Esophagus (tissue), 2 donors: ENCODE data around the gene SEMA4D. TPM values are rescaled to one million over a fixed set of nuclear protein-coding genes. Genes with fewer than 3 reads are reported as not detected.

ENCODE experiments used
- H3K27ac ChIP-seq, 2 donors: one replicate each; pipeline ENCODE4 v1.5.1; 2013; ENCODE audit warnings: low read depth in 2 of 2, mild to moderate bottlenecking in 2 of 2, inconsistent platforms in 1 of 2, low read length in 1 of 2, moderate library complexity in 1 of 2
- H3K27me3 ChIP-seq, 2 donors: one replicate each; pipeline ENCODE4 v1.6.1; 2013; ENCODE audit warnings: low read length in 2 of 2, control low read depth in 1 of 2, mild to moderate bottlenecking in 1 of 2; ENCODE audit not compliant: insufficient read depth in 2 of 2, control insufficient read depth in 1 of 2
- H3K36me3 ChIP-seq, 2 donors: one replicate each; pipeline ENCODE4 v1.6.1; 2013; ENCODE audit warnings: low read length in 1 of 2; ENCODE audit not compliant: control insufficient read depth in 2 of 2, insufficient read depth in 2 of 2
- H3K4me1 ChIP-seq, 2 donors: one replicate each; pipeline ENCODE4 v1.6.1; 2013; ENCODE audit warnings: low read length in 1 of 2; ENCODE audit not compliant: control insufficient read depth in 2 of 2, insufficient read depth in 2 of 2
- H3K4me3 ChIP-seq, 2 donors: one replicate each; pipeline ENCODE4 v1.5.1; 2013; ENCODE audit warnings: low read length in 2 of 2, mild to moderate bottlenecking in 2 of 2, low read depth in 1 of 2, moderate library complexity in 1 of 2
- H3K9me3 ChIP-seq, 2 donors: one replicate each; pipeline ENCODE4 v1.6.1; 2013; ENCODE audit warnings: mild to moderate bottlenecking in 2 of 2, low read depth in 1 of 2, low read length in 1 of 2, moderate library complexity in 1 of 2; ENCODE audit not compliant: control insufficient read depth in 2 of 2, insufficient read depth in 1 of 2
- WGBS, 2 donors: extraction: QIAGEN DNeasy Blood & Tissue Kit; methylation state at CpG; one replicate each; pipeline ENCODE4 v1.1.7; 2013; 5-methylcytosine and 5-hydroxymethylcytosine counted together
- polyA plus RNA-seq, 2 donors: library from polyadenylated mRNA; stranded (reverse); fragments of 200-250 nt; gene quantifications; one replicate each; pipeline ENCODE4 v1.2.3, GENCODE V29; 2013
- donor health status: healthy with polysubstance abuse.
- donor health status: Bipolar disorder and iron deficiency.

The SEMA4D gene
- polyA plus RNA-seq, 2 donors: 17.1 to 33.4 TPM

DNA sequence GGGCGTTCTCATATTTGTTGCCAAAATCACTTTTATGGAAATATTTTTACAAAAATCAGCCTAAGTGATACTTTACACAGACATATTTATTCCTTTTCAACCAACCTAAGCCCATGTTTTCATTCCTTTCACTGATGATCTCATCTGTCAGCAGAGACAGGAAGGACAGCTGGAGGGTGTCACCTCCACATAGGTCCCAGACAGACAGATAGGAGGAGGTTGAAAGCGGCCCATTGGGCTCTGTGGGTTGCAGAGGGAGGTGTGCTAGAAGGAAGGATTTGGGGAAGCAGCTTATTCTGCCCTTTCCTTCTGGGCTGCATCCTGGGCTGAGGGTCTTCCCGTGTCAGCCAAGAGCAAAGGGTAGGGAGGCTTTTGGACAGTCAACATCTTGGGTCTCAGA is 26.0 kb upstream of the SEMA4D start:
- WGBS, 2 donors: 68 to 69% methylated on average over 3 of the region's 3 CpGs
- Histone ChIP-seq H3K27me3 (no peaks in the 10 kb centered on the region), H3K27ac (no peak overlapping the region), H3K9me3 (no peaks in the 10 kb centered on the region), H3K36me3 (no peaks in the 10 kb centered on the region), H3K4me3 (no peak overlapping the region), H3K4me1 (peaks cover 8 to 19% of the 10 kb centered on the region in 2 donors)

DNA sequence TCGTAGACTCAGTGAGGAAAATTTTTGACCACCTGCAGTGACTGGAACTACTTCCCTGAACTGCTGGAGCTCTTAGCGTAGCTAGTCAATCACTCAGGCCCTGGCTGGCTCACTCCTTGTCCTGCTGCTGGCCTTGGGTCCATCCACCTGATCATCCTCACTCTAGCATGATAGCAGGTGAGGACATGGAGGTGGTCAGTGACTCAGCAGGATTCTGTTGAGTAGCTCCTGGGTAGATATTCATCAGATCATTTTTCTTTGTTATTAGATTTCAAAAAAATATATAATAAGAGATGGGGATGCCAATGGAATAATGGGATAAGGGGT is 25.0 kb upstream of the SEMA4D start:
- no peaks in the 10 kb centered on the region for H3K36me3 ChIP-seq
- peak overlapping the region; percentile 52 to 76 for H3K27ac ChIP-seq
- no peaks in the 10 kb centered on the region for H3K27me3 ChIP-seq
- no peak overlapping the region for H3K4me3 ChIP-seq
- WGBS, 2 donors: 78% methylated on average over 2 of the region's 2 CpGs
- no peaks in the 10 kb centered on the region for H3K9me3 ChIP-seq
- peaks cover 9 to 16% of the 10 kb centered on the region in 2 donors for H3K4me1 ChIP-seq

DNA sequence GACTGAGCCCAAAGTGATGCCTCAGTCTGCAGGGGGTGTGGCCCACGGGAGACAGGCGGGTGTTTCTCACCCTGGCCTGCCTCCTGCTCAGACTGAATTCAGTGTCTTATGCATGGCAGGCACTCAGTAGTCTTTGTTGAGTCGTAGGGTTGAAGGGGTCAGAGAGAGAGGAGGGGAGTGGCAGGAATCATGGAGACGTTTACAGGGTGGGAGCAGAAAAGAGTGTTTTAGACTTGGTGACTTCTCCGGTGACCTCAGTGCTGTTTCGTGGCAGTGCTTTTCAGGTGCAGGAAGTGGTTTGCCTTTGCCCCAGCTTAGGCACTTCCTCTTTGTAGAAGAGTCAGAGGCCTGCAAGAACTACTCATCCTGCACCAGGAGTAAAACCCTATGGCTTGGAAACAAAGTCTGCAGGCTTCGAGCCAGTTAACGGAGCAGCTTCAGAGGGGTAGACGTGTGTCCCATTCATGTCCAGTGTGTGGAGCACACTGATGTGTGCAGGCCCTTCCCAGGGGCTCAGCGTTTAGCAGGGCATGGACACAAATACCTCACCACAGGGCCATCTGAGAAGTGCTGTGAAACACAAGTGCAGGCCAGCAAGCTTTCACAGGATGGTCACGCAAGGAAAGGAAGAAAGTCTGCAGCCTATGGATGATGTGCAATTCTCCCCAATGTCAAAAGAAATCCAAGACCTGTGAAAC is 24.5 kb upstream of the SEMA4D start:
- peak overlapping the region; percentile 52 to 76 for H3K27ac ChIP-seq
- peaks cover 9 to 16% of the 10 kb centered on the region in 2 donors for H3K4me1 ChIP-seq
- no peaks in the 10 kb centered on the region for H3K9me3 ChIP-seq
- H3K27me3 ChIP-seq: no peaks in the 10 kb centered on the region
- WGBS, 2 donors: 66 to 68% methylated on average over 11 of the region's 11 CpGs
- no peaks in the 10 kb centered on the region for H3K36me3 ChIP-seq
- H3K4me3 ChIP-seq: no peak overlapping the region

DNA sequence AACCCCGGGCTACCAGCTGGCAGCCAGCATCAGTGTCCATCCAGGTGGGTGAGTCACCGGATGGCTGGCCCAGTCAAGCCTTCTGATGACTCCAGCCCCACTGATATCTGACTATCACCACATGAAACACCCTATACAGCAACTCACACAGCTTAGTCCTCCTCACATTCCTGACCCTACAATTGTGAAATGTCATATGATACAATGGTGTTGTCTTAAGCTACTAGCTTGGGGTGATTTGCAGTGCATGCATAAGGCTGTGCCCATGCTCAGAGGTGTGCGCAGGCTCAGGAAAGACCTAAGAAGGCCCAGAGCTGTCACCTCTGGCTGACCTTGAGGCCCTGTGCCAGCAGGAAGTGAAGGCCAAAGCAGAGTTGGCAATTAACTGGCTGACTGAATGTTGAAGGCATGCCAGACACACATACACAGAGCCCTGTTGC is 21.5 kb upstream of the SEMA4D start:
- Histone ChIP-seq H3K4me3 (no peak overlapping the region), H3K36me3 (no peaks in the 10 kb centered on the region), H3K9me3 (no peaks in the 10 kb centered on the region), H3K27me3 (no peaks in the 10 kb centered on the region), H3K4me1 (peaks cover 9% of the 10 kb centered on the region in 2 donors), H3K27ac (peak overlapping the region; percentile 42 to 82)
- 59 to 71% methylated on average over 3 of the region's 3 CpGs for WGBS, 2 donors

DNA sequence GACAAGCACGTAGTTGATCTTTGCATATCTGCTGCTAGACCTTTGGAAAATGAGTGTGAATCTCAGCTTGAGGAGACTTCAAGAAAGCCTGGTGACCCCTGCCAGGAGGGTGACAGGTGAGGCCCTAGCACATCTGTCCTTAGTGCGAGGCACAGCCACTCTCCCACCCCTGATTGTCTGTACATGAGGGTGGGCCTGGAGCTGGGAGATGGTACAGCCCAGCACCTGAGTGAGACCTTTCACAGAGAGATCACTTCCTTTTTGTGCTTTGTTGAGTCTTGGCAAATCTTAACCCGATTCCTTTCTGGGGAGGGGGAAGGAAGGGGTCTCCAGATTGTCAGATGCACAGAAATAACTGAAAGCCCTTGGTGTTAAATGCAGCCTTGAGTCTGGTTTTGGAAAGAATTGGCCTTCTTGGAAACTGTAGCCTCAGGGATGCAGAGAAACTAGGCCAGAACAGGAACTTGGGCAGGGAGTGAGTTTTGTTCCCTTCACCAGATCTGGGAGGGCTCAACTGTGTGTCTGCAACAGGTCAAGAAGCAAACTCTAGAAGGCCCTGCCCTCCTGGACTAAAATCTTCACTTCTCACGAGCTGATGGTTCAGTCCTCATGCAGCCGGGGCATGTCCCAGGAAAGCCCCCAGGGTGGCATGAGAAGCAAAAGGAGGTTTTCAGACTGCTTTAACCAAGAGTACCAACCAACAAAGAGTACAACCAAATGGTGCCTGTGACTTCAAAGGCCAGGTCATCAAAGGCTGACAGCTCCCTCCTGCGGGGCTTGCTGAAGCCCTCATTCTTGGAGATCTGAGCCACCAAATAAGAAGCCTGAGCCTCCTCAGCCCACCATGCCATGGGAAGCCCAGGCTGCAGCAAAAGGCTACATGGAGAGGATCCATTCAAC is 20.8 kb upstream of the SEMA4D start:
- H3K4me1 ChIP-seq: peaks cover 9% of the 10 kb centered on the region in 2 donors
- no peaks in the 10 kb centered on the region for H3K27me3 ChIP-seq
- no peaks in the 10 kb centered on the region for H3K36me3 ChIP-seq
- 88 to 89% methylated on average over 6 of the region's 6 CpGs for WGBS, 2 donors
- H3K9me3 ChIP-seq: no peaks in the 10 kb centered on the region
- H3K4me3 ChIP-seq: no peak overlapping the region
- peak overlapping the region; percentile 42 to 82 for H3K27ac ChIP-seq

DNA sequence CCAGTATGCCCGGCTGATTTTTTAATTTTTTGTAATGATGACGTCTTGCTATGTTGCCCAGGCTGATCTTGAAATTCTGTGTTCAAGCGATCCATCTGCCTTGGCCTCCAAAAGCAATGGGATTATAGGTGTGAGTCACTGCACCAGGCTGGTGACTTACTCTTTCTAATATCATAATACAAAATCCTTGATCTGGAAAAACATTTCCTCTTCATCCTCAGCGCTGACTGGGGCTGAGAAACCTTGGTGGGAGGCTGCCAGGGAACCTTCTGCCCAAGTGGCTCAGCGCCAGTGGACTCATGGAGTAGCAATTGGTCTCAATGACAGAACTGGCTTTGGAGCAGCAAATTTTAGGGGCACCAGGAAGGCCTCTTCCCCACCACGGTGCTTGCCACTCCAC is 17.5 kb upstream of the SEMA4D start:
- Histone ChIP-seq H3K4me1 (peaks cover 5 to 6% of the 10 kb centered on the region in 2 donors), H3K27ac (peak overlapping the region in 1 of 2 donors; percentile 47)

DNA sequence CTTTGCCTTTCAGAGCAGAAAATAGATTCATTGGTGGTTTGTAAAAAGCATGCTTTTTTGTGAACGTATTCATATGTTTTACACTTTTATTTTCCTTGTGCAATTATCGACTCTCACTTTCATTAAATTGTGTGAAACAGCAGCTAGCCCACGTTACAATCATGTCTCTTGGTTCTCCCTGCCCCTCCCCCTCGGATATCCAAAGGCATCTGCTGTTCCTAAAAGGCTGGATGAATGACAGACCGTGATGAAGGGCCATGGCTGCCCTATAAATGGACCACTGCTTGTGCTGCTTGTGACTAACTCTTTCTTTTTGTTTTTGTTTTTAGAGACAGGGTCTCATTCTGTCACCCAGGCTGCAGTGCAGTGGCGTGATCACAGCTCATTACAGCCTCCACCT is 17.0 kb upstream of the SEMA4D start:
- 84 to 86% methylated on average over 6 of the region's 6 CpGs for WGBS, 2 donors
- H3K9me3 ChIP-seq: no peaks in the 10 kb centered on the region
- no peak overlapping the region for H3K27ac ChIP-seq

More for the DNA sequence above, 17.5 kb upstream of the SEMA4D start:
- WGBS, 2 donors: 63 to 68% methylated on average over 6 of the region's 6 CpGs
- H3K36me3 ChIP-seq: no peaks in the 10 kb centered on the region
- no peaks in the 10 kb centered on the region for H3K9me3 ChIP-seq
- no peak overlapping the region for H3K4me3 ChIP-seq
- H3K27me3 ChIP-seq: no peaks in the 10 kb centered on the region

DNA sequence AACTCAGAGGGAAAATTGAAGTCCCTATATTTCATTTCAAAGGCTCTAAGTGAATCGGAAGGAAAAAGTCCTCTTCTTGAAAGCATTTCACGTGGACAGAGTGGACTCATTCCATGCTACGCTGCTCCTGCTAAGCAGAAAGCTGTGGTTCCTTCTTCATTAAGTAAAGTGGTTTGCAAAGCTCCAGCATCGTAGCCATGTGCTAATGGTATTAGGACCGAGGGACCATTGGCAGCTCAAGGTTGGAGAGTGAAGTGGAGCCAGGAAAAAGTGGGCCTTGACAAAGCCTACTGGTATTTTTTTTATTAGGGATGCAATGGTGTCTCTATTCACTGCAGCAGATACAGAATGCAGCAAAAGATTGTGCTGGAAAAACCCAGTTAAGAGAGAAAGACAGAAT is 16.4 kb upstream of the SEMA4D start:
- Histone ChIP-seq H3K4me3 (no peak overlapping the region), H3K27ac (no peak overlapping the region), H3K36me3 (no peaks in the 10 kb centered on the region), H3K9me3 (no peaks in the 10 kb centered on the region), H3K4me1 (peaks cover 3 to 4% of the 10 kb centered on the region in 2 donors), H3K27me3 (no peaks in the 10 kb centered on the region)
- WGBS, 2 donors: 76 to 77% methylated on average over 5 of the region's 5 CpGs

More for the DNA sequence above, 17.0 kb upstream of the SEMA4D start:
- H3K36me3 ChIP-seq: no peaks in the 10 kb centered on the region
- H3K4me3 ChIP-seq: no peak overlapping the region
- no peaks in the 10 kb centered on the region for H3K27me3 ChIP-seq
- H3K4me1 ChIP-seq: peaks cover 5 to 6% of the 10 kb centered on the region in 2 donors

DNA sequence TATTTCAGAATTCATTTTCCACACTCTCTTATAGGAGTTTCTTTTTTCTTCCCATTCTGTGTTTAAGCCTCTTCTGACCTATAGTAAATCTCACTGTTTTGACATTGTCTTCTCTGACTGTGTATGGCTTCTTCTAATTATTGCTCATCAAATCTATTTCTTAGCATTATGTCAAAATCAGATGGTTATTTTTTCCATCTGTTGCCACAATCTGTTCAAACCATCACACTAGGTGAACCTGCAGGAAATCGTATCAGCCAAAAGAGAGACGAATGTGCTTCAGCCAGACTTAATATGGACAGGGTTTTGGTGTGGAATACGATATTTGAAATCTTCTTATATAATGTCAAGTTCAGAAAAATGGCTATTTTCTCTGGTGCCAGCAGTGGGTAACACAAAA is 15.9 kb upstream of the SEMA4D start:
- Histone ChIP-seq H3K4me3 (no peak overlapping the region), H3K36me3 (no peaks in the 10 kb centered on the region), H3K9me3 (no peaks in the 10 kb centered on the region), H3K4me1 (peaks cover 0 to under 1% of the 10 kb centered on the region in 2 donors), H3K27me3 (no peaks in the 10 kb centered on the region), H3K27ac (no peak overlapping the region)
- 87 to 90% methylated on average over 3 of the region's 3 CpGs for WGBS, 2 donors
